Measurements from ENCODE around the gene ANKRD26.
"Not testable (repeated sequence)": the region's sequence is repeated elsewhere in the genome, so short reads cannot be mapped to it uniquely, and the experiment has no call there.

ANKRD26 gene

DNA sequence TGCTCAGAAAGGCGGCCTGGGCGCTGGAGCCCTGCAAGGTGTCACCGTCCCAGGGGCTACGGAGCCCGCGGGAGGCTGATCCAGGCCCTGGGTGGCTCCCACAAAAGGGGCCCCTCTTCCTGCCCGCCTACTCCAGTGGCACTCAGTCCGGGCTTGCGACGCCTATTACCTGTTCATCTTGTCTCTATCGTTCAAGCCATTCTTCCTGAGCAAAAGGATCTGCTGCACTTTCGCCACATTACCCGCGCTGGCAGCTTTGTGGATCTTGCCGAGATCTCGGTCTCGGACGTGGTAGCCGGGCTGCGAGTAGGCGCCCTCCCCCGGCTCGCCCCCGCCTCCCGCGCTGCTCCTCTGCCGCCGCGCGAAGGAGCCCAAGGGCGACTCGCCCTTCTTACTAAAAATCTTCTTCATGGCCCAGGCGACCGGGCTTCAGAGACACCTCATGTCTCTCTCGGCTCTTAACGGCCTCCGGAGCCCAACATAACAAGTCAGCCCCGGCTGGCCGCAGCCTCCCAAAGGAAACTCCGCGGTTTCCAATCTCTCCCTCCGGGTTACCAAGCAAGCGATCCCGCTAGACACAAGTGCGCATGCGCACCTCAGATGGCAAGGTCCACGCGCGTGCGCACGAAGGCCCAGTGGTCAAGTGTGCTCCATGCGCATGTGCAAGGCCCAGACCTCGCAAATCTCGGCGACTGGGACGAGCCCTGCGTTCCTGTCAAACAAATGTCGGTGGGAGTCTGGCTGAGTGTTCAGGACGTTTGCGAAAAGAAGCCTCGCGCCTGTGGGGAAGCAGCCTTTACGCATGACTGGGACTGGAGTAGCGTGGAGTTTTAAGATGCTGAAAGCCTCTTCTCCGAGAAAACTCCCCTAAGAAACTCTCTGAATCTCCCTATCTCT lies at the start of gene ANKRD26:
ANKRD26 (minus strand) TSS at position 579 of the 897 bp plus-strand sequence; CDS start at position 411, 168 bp downstream.
- peak; percentile 86 to 93 for DNase-seq

DNA sequence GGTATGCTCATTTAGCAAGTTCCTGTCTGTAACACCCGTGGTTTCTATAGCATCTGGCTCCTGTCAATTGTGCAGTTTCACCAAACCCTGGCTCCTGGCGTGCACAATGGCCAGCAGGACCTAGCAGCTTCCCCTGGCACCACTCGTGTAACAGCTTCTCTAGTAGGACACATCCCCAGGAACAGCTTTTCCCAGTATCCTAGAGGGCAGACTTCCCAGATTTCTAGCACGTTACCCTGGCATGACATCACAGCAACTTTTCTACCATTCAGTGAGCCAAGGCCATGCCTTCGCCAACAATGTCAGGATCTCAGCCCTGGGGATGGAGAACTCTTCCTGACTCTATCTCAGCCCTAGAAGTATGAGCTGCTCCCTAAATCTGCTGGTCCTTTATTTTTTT lies 47.4 kb upstream of the ANKRD26 start:
- DNase-seq: no peak

DNA sequence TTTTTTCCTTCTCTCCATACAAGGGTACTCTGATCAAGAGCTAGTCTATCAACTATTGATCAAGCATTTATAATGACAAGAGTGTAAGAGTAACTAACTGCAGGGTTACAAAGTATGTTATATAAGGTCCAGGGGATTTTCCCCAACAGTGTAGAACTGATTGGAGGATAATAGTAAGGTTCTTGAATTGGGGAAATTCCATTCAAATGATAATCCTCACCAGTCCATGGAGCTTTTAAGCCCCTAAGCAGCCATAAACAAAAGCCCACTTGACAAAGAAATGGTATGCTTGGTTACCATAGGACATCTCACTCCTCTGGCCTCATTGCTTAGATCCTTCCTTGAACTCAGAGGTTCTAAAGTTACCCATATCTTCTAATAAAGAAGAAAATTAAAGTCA lies 45.6 kb upstream of the ANKRD26 start:
- DNase-seq: no peak

DNA sequence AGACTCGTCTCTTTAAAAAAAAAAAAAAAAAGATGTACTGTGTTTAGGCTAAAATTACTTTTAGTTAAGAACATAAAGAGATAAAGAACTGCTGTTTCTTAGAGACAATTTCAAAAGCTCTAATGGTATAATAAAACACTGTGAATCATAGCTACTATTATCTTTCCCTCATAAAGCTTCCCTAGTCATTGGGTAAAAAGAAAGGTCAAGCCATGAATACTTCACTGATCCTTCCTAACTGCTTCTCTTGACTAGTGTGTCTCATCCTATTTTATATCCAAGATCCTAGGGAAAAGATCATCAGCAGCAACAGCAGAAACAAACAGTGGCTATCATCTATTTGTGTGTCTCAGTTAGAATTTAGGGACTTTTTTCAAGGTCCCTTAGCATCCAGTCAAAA lies 43.4 kb upstream of the ANKRD26 start:
- DNase-seq: no peak

DNA sequence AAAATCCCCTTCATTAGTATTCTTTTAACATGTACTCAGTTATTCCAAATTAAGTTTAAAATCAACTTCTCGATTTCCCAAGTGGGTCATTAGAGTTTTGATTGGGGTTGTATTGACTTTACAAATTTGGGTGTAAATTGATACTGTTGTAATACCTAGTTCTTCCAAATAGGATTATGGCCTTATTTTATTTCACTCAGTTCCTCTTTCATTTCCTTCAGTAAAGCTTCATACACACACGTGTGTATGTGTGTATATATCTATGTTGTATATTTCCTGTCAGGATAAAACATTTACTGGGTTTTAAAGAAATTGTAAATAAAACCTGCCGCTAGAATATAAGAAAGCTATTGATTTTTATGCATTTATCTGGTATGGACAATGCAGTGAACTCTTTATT lies 38.0 kb upstream of the ANKRD26 start:
- DNase-seq: no peak

DNA sequence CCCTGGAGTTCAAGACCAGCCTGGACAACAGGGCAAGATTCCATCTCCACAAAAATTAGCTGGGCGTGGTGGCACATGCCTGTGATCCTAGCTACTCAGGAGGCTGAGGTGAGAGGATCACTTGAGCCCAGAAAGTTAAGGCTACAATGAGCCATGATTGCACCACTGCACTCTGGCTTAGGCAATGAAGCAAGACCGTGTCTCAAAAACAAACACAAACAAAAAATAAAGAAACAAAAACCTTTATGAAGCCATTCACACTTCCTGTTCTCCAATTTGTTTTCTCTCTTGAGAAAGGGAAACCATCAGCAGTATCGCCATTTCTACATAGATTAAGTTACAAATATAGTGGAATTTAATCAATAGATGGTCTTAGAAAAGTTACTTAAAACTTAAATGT lies 34.1 kb upstream of the ANKRD26 start:
- DNase-seq: no peak

DNA sequence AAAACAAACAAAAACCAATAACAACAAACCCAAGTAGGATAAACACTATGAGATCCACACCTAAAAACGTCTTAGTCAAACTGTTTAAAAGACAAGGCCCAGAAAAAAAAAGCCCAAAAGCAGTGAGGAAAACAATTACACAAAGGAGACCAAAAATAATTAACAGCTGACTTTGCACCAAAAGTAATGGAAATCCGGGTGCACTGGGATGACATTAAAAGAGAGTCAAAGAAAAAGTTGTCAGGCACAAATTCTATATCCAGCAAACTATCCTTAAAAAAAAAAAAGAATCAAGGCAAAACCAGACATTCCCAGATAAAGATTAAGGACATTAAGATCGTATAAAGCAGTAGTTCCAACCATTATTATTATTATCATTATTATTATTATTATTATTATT lies 7.9 kb upstream of the ANKRD26 start:
- no peak for DNase-seq

DNA sequence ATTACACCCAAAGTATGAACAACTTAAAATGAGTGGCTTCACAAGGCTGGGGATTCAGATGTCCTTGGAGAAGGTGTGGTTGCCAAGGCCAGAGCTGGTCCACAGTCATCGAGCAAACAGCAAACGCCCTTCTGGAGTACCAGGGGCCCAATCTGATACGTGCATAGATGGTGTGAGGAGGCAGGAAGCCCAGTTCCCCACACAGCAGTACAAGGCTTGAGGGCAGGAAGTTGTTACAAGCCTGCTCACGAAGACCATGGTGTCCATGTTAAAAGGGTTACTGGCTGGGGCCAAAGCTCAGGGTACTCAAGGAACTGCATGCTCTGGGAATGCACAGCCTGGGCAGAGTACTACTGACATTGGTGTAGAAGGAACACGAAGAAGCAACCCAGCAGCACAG lies 4.6 kb upstream of the ANKRD26 start:
- DNase-seq: no peak

DNA sequence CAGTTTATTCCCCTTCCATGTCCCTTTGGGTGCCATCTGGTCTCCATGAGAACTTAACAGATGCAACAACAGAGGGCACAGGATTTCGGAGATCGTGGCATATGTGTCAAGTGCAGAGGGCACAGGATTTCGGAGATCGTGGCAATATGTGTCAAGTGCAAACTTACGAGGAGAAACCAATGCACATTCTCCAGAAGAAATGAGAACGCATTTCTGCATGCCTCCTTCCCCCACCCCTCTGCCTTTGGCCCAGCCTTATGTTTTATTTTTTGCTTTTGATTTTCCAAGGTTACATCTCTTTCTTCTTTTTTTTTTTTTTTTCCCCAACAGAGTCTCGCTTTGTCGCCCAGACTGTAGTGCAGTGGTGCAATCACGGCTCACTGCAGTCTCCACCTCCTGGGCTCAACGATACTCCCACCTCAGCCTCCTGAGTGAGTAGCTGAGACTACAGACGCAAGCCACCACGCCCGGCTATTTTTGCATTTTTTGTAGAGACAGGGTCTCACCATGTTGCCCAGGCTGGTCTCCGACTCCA lies 586 bp upstream of the ANKRD26 start:
- DNase-seq: no peak

DNA sequence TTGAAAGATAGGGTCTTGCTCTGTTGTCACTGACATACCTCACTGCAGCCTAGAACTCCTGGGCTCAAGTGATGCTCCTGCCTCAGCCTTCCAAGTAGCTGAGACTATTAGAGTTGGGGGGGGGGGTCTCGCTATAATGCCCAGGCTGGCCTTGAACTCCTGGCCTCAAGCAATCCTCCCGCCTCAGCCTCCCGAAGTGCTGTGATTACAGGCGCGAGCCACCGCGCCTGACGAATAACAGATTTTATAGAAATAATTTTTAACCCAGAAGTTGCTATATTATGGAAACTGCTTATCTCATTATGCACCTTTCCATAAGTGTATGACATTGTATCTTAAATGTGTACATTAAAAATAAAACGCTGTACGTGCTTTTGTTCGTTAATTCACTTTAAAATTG lies 846 bp downstream of the ANKRD26 start:
- DNase-seq: no peak

DNA sequence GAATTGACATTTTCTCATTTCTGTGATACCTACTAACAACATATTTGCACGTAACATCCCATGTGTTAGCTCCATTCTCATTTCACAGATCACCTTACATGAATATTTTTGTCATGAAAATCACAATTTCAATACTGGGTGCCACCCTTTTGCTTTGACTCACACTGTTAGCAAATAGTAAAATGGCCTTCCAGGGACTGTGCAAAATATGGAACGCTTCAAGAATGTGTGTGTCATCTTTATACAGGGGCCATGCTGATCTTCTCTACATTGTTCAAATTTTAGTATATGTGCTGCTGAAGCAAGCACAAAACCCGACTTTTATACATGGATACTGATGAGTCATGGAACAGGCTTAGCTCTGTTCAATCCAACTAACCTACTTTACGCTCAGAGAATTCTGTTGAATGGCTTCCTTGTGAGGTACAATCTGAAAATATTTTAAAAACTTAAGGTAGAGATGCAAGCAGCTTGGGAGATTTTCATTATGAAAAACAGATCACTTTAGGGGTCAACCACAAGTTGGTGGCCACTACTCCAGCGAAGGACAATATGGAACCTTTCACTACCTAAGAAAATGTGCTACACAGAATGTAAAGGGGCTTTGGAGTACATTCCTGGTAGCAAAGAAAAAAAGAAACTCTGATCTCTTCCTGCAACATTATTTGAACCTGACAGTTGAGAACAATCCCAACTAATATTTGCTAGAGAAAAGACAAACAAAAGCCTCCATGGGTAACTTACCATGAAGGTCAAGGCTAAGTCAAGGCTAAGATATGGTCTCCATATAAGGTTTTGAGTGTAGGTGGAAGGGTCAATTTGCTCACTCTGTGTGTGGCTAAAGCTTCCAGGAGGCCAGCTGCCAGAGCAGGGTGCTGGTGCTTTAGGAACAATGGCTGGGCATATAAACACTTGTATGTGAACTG lies 11.9 kb downstream of the ANKRD26 start:
- DNase-seq: no peak

DNA sequence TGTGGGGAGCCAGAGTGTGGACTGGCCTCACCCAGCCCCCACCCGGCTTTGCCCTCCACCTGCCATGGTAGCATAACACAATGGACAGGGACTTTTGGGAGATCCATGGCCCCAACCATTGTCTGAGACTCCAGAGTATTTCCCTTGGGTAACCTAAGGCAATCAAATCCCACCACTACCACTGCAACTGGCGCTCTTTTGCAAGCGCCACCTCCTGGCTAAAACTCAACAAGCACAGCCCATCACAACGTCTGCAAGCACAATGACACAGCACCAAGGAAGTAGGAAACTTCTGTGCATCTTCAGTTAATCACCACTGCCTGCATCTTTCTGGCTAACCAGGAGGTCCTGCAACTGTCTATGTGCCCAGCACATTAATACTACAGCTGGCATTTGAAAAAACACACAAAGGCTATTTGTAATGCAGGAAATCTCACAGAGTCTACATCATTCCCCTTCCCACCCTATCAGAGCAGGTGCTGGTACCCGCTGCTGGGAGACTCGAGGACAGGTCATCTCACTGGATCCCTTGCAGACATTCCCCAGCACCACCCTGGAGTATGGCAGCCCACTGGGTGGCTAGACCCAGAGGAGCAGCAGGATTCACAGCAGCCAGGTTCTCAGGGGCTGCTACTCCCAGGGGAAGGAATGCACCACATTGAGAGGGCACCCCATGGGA lies 27.7 kb downstream of the ANKRD26 start:
- no peak for DNase-seq

DNA sequence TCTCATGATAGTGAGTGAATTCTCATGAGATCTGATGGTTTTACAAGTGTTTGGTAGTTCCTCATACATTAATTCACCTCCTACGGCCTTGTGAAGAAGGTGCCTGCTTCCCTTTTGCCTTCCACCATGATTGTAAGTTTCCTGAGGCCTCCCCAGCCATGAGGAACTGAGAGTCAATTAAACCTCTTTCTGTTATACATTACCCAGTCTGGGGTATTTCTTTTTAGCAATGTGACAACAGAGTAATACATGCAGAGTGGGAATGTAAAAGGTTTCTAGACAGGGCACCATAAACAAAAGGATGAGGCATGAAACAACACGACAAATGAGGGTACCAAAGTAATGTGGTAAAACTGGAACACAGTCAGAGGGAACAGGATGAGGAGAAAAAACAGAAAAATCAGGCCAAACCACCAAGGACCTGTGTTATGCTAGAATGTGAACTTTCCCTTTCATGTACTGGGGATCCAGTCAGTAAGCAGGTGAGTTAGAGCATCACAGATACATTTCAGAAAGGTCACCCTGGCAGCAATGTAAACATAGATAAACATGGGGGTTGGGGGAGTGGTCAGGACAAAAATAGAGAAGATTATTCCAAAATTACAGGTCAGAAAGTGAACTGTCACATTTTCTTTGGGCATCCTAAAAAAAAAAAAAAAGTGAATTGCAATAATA lies 31.9 kb downstream of the ANKRD26 start:
- no peak for DNase-seq

DNA sequence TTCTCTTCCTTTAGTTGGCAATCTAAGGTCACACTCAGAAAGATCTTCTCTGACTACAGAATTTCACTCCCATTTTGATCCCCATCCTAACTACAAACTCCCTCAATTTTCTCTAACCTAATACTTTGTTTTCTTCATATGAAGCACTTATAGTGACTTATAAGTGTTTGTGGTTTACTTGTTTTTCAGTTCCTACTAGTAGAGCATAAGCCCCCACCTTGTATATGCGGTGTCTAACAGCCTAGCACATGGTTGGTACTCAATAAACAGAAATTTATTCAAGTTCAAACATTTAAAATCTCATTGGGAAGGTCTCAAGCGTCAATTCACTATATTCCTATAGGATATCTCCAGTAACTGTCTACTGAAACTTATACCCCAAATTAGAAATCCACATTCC lies 35.2 kb downstream of the ANKRD26 start:
- DNase-seq: no peak

DNA sequence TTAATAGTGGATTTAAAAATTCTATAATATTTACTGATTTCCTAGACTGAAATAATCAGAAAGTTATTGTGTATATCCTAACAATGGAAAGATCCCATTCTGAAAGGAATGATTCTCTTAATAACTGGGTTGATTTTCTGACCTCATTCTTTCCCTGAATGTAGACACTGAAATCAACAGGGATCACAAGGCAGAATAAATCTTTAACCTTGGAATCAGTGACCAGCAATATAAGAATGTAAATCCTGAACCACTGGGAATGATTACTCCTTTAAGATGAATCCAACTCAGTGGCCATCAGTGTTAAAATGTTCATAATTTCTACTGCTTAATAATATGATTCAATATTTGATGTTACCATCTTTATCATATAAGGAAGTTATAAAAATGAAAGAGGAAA lies 47.6 kb downstream of the ANKRD26 start:
- no peak for DNase-seq

DNA sequence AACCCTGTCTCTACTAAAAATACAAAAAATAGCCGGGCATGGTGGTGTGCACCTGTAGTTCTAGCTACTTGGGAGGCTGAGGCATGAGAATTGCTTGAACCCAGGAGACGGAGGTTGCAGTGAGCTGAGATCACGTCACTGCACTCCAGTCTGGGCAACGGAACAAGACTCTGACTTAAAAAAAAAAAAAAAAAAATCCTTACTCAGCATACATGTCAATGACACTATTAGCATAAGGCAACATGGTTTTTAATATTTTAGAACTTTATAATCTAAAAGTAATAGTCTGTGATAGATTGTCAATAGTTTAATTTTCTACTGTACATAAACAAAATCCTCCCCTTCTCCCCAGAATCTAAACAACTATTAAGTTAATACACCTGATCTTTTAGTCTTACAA lies 55.0 kb downstream of the ANKRD26 start:
- DNase-seq: not testable (repeated sequence)

DNA sequence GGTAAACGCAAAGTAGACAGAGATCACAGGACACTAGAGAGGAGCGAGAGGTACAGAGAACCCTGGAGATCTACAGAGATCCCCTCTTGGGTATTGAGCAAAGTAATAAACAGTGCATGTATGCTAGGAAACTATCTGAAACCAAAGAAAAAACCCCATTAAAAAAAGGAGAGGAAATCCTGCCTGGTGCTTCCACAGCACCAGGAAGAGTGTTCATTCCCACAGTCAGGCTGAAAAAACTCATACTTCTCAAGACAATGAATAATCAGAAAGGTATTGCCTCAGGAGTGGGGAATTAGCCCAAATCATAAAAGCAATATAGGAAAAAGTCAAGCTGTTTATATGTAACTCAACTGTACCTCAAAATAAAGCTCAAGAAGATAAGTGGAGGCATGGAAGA lies 59.1 kb downstream of the ANKRD26 start:
- DNase-seq: no peak

DNA sequence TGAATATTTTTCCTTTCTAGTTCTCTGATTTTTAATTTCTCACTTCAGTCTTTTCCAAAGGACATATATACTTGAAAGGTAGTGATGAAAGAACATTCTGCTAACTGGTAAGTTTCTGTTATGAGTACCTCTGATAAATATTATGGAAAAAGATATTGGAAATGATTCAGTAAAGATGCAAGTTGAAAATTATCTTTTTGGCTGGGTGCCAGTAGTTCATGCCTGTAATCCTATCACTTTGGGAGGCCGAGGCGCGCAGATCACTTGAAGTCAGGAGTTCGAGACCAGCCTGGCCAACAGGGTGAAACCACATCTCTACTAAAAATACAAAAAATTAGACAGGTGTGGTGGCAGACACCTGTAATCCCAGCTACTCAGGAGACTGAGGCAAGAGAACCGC lies 62.1 kb downstream of the ANKRD26 start:
- DNase-seq: no peak

DNA sequence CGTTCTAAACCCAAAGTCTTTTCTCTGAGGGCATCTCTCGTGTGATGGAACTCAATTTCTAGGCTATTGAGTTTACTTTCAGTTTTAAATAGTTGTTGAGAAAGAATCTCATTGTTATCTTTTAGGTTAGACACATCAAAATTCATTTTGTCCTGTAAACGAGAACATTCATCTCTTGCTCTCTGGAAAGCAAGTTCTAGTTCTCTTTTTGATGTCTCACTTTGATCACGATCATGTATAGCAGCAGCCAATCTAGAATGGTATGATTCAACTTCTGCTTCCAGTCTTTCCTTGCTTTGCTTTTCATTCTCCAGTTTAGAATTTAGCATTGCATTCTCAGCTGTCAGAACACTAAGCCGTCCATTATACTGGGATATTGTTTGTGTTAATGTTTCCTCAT lies 65.1 kb downstream of the ANKRD26 start:
- no peak for DNase-seq

DNA sequence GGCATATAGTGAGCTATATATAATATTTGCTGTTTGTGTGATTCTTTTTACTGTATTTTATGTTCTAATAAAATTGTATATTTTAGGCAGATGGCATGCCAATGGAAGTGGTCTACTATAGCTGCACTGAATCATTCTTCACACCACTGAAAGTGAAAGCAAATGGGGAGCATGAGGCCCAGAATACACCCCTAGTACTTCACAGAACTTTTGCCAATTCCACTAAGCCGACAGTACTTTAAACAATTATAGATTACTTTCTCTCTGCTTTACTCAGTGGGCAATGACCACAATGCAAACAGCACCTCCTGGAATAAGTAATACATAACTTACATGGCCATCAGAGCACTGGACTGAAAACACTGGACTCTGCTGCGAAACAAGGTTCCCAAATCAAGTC lies 70.2 kb downstream of the ANKRD26 start:
- DNase-seq: no peak

DNA sequence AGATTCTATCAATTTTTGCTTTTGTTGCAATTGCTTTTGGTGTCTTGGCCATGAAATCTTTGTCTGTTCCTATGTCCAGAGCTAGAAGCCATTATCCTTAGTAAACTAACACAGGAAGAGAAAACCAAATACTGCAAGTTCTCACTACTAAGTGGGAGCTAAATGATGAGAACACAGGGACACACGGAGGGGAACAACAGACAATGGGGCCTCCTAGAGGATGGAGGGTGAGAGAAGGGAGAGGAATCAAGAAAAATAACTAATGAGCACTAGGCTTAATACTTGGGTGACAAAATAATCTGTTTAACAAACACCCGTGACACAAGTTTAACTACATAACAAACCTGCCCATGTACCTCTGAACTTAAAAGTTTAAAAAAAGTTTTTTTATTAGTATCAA lies 78.2 kb downstream of the ANKRD26 start:
- no peak for DNase-seq

DNA sequence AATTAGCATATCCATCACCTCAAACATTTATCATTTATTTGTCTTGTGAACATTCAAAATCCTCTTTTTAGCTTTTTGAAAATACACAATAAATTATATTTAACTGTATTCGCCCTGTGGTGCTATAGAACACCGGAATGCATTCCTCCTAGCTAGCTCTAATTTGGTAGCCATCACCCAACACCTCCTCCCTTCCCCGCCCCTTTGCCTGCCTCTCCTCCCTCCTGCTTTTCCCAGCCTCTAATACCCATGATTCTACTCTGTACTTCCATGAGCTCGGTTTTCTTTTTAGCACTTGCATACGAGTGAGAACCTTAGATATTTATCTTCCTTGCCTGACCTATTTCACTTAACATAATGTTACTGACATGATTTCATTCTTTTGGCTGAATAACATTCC lies 80.1 kb downstream of the ANKRD26 start:
- no peak for DNase-seq

DNA sequence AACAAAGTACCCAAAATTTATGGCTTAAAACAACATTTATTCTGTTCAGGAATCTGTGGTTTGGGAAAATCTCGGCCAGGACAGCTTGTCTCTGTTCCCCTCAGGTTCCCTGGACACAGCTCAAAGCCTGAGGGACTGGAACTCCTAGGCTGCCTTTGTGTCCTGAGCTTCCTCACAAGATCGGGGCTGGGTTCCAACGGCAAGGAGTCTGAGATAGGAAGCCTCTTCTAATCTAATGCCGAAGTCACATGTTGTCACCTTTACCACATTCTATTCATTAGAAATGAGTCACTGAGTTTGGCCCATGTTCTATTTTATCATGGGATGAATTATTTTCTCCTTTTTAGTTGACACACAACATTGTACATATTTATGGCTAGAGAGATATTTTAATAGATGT lies 80.5 kb downstream of the ANKRD26 start:
- no peak for DNase-seq

All from bone marrow (tissue), 2 donors.